ENCODE data around the gene SERPINA4. TPM values are rescaled to one million over a fixed set of nuclear protein-coding genes. Genes with fewer than 3 reads are reported as not detected.

SERPINA4 gene
- total RNA-seq, 1 experiment from 2014 or later = not detected

DNA sequence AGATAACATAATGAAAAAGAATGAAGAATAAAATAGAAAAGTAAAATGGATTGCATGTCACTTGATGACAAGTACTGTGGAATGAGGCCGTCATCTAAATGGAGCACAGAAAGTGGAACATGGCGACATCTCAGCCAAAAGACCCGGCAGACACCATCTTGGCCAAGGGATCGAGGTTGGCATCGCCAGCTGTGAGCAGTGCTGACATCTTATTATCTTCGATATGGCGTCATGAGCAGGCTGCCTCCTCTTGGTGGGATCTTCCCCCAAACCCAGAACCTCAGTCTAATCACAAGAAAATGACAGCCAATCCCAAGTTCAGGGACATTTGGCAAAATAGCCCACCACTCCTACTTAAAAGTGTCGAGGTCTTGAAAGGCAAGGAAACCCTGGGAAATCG lies 35.1 kb downstream of the SERPINA4 start:
- no peak for TF ChIP-seq CTCF (conservative IDR thresholded peaks at IDR 0.05)
- no peak overlapping the region for H3K4ac ChIP-seq (ENCODE audit: low read depth, low read length)
- no peaks in the 10 kb centered on the region for H3K27me3 ChIP-seq (ENCODE audit: insufficient read depth, low read length)
- H3K4me1 ChIP-seq (ENCODE audit: insufficient read depth, low read length) = 0 out of 2 replicates have a peak, but pooled peaks cover 2% of the 10 kb centered on the region
- no peak overlapping the region for H4K8ac ChIP-seq (replicated peaks; ENCODE audit: insufficient read length, low read depth, low read length)
- H3K23ac ChIP-seq (ENCODE audit: insufficient read length, low read depth, low read length) = no peak overlapping the region
- no peak overlapping the region for H3K18ac ChIP-seq (ENCODE audit: insufficient read length, low read depth, low read length)
- H3K79me1 ChIP-seq (ENCODE audit: insufficient read depth, low read depth, low read length, poor library complexity, severe bottlenecking) = no peaks in the 10 kb centered on the region
- no peaks in the 10 kb centered on the region for H3K79me2 ChIP-seq (ENCODE audit: insufficient read depth, low read length)
- no peak overlapping the region for H3K56ac ChIP-seq (ENCODE audit: insufficient read length, low read depth, low read length)
- H3K9ac ChIP-seq (ENCODE audit: extremely low read depth, insufficient read length, low read length) = no peak overlapping the region
- no CpG with 5 or more reads among the region's 9 CpGs for WGBS (ENCODE audit: extremely low coverage, insufficient read length, low lambda C conversion rate)
- no peak overlapping the region for H4K5ac ChIP-seq (ENCODE audit: insufficient read length, low read depth, low read length)
- no peak overlapping the region for H4K91ac ChIP-seq (ENCODE audit: insufficient read length, low read depth, low read length)
- Mint-ChIP-seq H3K4me3 (no peak overlapping the region), H3K27me3 (ENCODE audit: low read depth) (peaks cover 18% of the 10 kb centered on the region), H3K36me3 (ENCODE audit: insufficient read depth in 1 of 3, low read depth in 3 of 3) (peaks cover 0 to 5% (median 0%) of the 10 kb centered on the region in 3 experiments; a peak in 3 of 7 replicates), H3K9me3 (peaks cover under 1% of the 10 kb centered on the region in 2 experiments; a peak in 2 of 5 replicates), H3K4me1 (peaks cover 14 to 16% of the 10 kb centered on the region in 2 experiments), H3K27ac (no peak overlapping the region)
- no peak overlapping the region for H2AFZ ChIP-seq (ENCODE audit: low read length)
- no peaks in the 10 kb centered on the region for H3K9me3 ChIP-seq (ENCODE audit: control insufficient read depth, low read depth, low read length)
- no peak overlapping the region for H2BK20ac ChIP-seq (ENCODE audit: low read depth, low read length, poor library complexity, severe bottlenecking)
- no peak overlapping the region for H3T11ph ChIP-seq (ENCODE audit: low read length)
- H2BK12ac ChIP-seq (ENCODE audit: insufficient read length, low read depth, low read length) = no peak overlapping the region
- no peaks in the 10 kb centered on the region for H3K23me2 ChIP-seq (ENCODE audit: insufficient read length, low read depth, low read length, poor library complexity, severe bottlenecking)
- no peak overlapping the region for H3K14ac ChIP-seq (ENCODE audit: insufficient read depth, low read length)
- no peak overlapping the region for H2BK120ac ChIP-seq (ENCODE audit: low read depth, low read length, poor library complexity, severe bottlenecking)
- H2BK5ac ChIP-seq (ENCODE audit: insufficient read length, low read length) = no peak overlapping the region
- H4K20me1 ChIP-seq (ENCODE audit: control insufficient read depth, insufficient read depth, insufficient read length) = no peaks in the 10 kb centered on the region
- no peak overlapping the region for H2AK5ac ChIP-seq (ENCODE audit: insufficient read length, low read length)
- no peak for DNase-seq
- no peak overlapping the region for H3K4me2 ChIP-seq (ENCODE audit: insufficient read depth, insufficient read length, low read length)
- no peak overlapping the region for H2BK15ac ChIP-seq (ENCODE audit: low read depth, low read length)
- H3K27ac ChIP-seq (ENCODE audit: insufficient read length, low read depth, low read length) = no peak overlapping the region

Measured in H9 (cell line).